GM12864 (cell line): ENCODE data around the gene USP15.

Experiments
- DNase-seq: peaks from one replicate; pipeline ENCODE4 v3.0.0-alpha.2; 2011; ENCODE audit warnings: low read depth
- H3K4me3 ChIP-seq: 2 replicates; pipeline ENCODE4 v1.5.1; 2011; ENCODE audit warnings: mild to moderate bottlenecking, low read depth, low read length, control low read depth
- CTCF ChIP-seq: IDR thresholded peaks from 2 replicates; pipeline ENCODE4 v1.5.1; 2011; ENCODE audit warnings: low read depth, mild to moderate bottlenecking, moderate library complexity, low read length, control low read depth, inconsistent platforms; ENCODE audit errors: missing control alignments

USP15 gene

DNA sequence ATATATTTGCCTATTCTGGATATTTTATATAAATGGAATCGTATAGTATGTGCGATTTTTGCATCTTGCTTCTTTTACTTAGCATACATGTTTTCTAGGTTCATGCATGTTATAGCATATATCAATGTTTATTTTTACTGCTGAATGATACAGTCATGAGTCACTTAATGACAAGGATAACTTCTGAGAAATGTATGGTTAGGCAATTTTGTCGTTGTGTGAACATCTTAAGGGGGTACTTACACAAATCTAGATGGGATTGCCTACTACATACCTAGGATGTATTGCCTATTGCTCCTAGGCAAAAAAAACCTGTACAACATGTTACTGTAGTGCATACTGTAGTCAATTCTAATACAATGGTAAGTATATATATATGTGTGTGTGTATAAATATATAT is 8.8 kb downstream of the USP15 start:
- DNase-seq, result no peak
- no peak overlapping the region for H3K4me3 ChIP-seq
- TF ChIP-seq CTCF, result no peak

DNA sequence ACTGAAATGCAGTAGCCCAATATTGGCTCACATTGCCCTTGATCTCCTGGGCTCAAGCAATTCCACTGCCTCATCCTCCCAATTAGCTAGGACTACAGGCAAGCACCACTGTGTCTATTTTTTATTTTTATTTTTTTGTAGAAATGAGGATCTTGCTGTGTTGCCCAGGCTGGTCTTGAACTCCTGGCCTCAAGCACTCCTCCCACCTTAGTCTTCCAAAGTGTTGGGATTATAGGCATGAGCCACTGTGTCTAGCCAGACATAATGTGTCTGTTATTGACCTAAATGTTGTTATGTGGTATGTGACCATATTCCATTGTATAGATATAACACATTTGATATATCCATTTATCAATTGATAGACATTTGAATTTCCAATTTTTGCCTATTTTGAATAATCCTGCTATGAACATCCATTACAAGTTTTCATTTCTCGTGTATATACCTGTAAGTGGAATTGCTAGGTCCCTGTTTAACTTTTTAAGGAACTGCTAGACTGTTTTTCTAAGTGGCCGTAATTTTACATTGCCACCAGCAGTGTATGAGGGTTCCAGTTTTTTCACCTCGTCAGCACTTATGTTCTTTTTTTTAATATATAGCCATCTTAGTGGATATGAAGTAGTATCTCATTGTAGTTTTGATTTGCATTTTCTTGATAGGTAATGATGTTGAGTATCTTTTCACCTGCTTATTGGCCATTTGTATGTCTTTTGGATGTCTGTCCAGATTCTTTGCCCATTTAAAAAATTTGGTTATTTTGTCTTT is 9.4 kb downstream of the USP15 start:
- no peak for DNase-seq

GRCh38 chr12:62270384-62270783 is 10.2 kb downstream of the USP15 start:
- no peak overlapping the region for H3K4me3 ChIP-seq
- DNase-seq, result no peak
- TF ChIP-seq CTCF, result no peak

More for the DNA sequence above, 9.4 kb downstream of the USP15 start:
- no peak overlapping the region for H3K4me3 ChIP-seq
- no peak for TF ChIP-seq CTCF

GRCh38 chr12:62270872-62271271 is 10.7 kb downstream of the USP15 start:
- H3K4me3 ChIP-seq, result no peak overlapping the region
- no peak for DNase-seq
- TF ChIP-seq CTCF, result no peak

DNA sequence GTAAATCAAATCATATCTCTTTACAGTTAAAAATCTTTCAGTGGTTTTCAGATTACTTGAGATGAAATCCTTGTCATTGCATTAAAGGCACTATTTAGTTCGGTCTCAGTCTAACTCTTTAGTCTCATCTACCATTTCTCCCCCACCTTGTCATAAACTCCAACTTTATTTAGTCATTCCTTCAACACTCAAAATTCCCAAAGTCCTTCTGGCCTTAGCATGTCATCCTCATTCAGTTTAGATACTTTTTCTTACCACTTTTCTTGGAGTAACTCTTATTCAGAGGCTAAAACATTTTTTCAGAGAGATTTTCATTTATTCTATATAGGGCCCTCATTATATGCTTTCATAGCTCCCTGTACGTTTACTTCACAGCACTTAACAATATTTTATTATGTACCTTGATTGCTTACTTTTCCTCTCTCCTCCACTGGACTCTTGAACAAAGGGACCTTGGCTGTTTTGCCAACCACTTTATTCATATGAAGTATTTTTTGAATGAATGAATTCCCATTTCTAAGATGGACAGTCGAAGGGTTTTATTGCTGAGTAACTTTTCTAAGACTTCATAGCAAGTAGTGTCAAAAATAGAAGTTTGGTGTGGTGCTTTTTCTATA is 12.8 kb downstream of the USP15 start:
- TF ChIP-seq CTCF, result no peak
- DNase-seq, result no peak
- H3K4me3 ChIP-seq, result no peak overlapping the region

- no peak for TF ChIP-seq CTCF
Observed at GRCh38 chr12:62273724-62274380, 13.6 kb downstream of the USP15 start.

GRCh38 chr12:62278022-62278421 is 17.8 kb downstream of the USP15 start:
- no peak for DNase-seq
- no peak overlapping the region for H3K4me3 ChIP-seq
- TF ChIP-seq CTCF, result no peak

More at GRCh38 chr12:62273724-62274380, 13.6 kb downstream of the USP15 start:
- DNase-seq, result no peak
- no peak overlapping the region for H3K4me3 ChIP-seq
